Limb (tissue), 2 donors: ENCODE data around the gene ADAMTS7.
"Not testable (repeated sequence)": the region's sequence is repeated elsewhere in the genome, so short reads cannot be mapped to it uniquely, and the experiment has no call there.

Experiments used
- DNase-seq, 2 donors: peaks; one replicate each; pipeline ENCODE4 v3.0.0-alpha.2; 2016; ENCODE audit errors: extremely low spot score in 2 of 2

The ADAMTS7 gene

GRCh38 chr15:78753751-78754535 lies 57.3 kb downstream of the ADAMTS7 start:
- not testable (repeated sequence) for DNase-seq

GRCh38 chr15:78753359-78753659 lies 58.0 kb downstream of the ADAMTS7 start:
- DNase-seq: not testable (repeated sequence)

GRCh38 chr15:78752492-78753358 lies 58.5 kb downstream of the ADAMTS7 start:
- peak in 1 of 2 donors; percentile 29 for DNase-seq

- peak in 1 of 2 donors; percentile 27 for DNase-seq
These were observed 59.7 kb downstream of the ADAMTS7 start for GRCh38 chr15:78751602-78751979.

- peak; percentile 83 to 92 for DNase-seq
These were observed 60.2 kb downstream of the ADAMTS7 start for GRCh38 chr15:78750974-78751601.

GRCh38 chr15:78750566-78750965 lies 60.7 kb downstream of the ADAMTS7 start:
- no peak for DNase-seq

- peak in 1 of 2 donors; percentile 26 for DNase-seq
These were observed 61.4 kb downstream of the ADAMTS7 start for GRCh38 chr15:78749831-78750230.

GRCh38 chr15:78747877-78748276 lies 63.4 kb downstream of the ADAMTS7 start:
- DNase-seq: not testable (repeated sequence)

GRCh38 chr15:78741674-78742073 lies 69.6 kb downstream of the ADAMTS7 start:
- DNase-seq: not testable (repeated sequence)

GRCh38 chr15:78740904-78741274 lies 70.4 kb downstream of the ADAMTS7 start:
- no peak for DNase-seq

- DNase-seq: peak in 1 of 2 donors; percentile 55
These were observed 71.0 kb downstream of the ADAMTS7 start for GRCh38 chr15:78739996-78740903.

- DNase-seq: no peak
These were observed 72.1 kb downstream of the ADAMTS7 start for GRCh38 chr15:78739206-78739605.

GRCh38 chr15:78737931-78738558 lies 73.2 kb downstream of the ADAMTS7 start:
- not testable (repeated sequence) for DNase-seq

- DNase-seq: no peak
These were observed 74.0 kb downstream of the ADAMTS7 start for GRCh38 chr15:78737187-78737820.

- DNase-seq: not testable (repeated sequence)
These were observed 75.0 kb downstream of the ADAMTS7 start for GRCh38 chr15:78736286-78736685.

- no peak for DNase-seq
These were observed 76.7 kb downstream of the ADAMTS7 start for GRCh38 chr15:78734451-78735064.

- no peak for DNase-seq
These were observed 78.6 kb downstream of the ADAMTS7 start for GRCh38 chr15:78732634-78733033.

- DNase-seq: no peak
These were observed 80.3 kb downstream of the ADAMTS7 start for GRCh38 chr15:78730955-78731354.

- DNase-seq: not testable (repeated sequence)
These were observed 82.8 kb downstream of the ADAMTS7 start for GRCh38 chr15:78728427-78728826.

- DNase-seq: no peak
These were observed 83.7 kb downstream of the ADAMTS7 start for GRCh38 chr15:78727561-78727960.
